LNCaP clone FGC (cell line): ENCODE measurements around the gene KRTAP9-6.
A peak's percentile ranks its signal among the peaks of the same experiment; 100 is the strongest.
"Not testable (repeated sequence)": the region's sequence is repeated elsewhere in the genome, so short reads cannot be mapped to it uniquely, and the experiment has no call there.

ENCODE experiments used
- DNase-seq: peaks from one replicate; pipeline ENCODE4 v3.0.0-alpha.2; 2011; ENCODE audit warnings: low read depth
- H3K4me3 ChIP-seq: 2 replicates; pipeline ENCODE4 v1.5.1; 2011; ENCODE audit warnings: mild to moderate bottlenecking, low read depth, low read length, control low read depth
- CTCF ChIP-seq: IDR thresholded peaks from 2 replicates; pipeline ENCODE4 v1.5.1; 2012; ENCODE audit warnings: mild to moderate bottlenecking; ENCODE audit not compliant: control insufficient read depth, insufficient read depth; ENCODE audit errors: extremely low read depth

KRTAP9-6 gene

GRCh38 chr17:41264599-41264998 is 579 bp upstream of the KRTAP9-6 start:
- H3K4me3 ChIP-seq, result no peak overlapping the region
- peak; percentile 21 for DNase-seq

GRCh38 chr17:41267711-41268110 is 2.5 kb downstream of the KRTAP9-6 start:
- DNase-seq, result no peak
- no peak for TF ChIP-seq CTCF
- no peak overlapping the region for H3K4me3 ChIP-seq

More at GRCh38 chr17:41264599-41264998, 579 bp upstream of the KRTAP9-6 start:
- no peak for TF ChIP-seq CTCF

GRCh38 chr17:41271323-41271722 is 6.1 kb downstream of the KRTAP9-6 start:
- not testable (repeated sequence) for H3K4me3 ChIP-seq, DNase-seq

GRCh38 chr17:41271858-41272257 is 6.7 kb downstream of the KRTAP9-6 start:
- TF ChIP-seq CTCF, result no peak
- DNase-seq, result no peak
- H3K4me3 ChIP-seq, result no peak overlapping the region

GRCh38 chr17:41275648-41276190 is 10.5 kb downstream of the KRTAP9-6 start, which contains the start of gene KRTAP9-7:
Gene KRTAP9-7, plus strand, starts transcription at chr17:41275698. Its CDS starts 0 bp downstream, at chr17:41275698.
- DNase-seq, H3K4me3 ChIP-seq: not testable (repeated sequence)

- no peak overlapping the region for H3K4me3 ChIP-seq
- DNase-seq, result no peak
- no peak for TF ChIP-seq CTCF
Observed at GRCh38 chr17:41278176-41278955, 13.2 kb downstream of the KRTAP9-6 start.

GRCh38 chr17:41284043-41284442 is 18.9 kb downstream of the KRTAP9-6 start:
- DNase-seq, result no peak
- H3K4me3 ChIP-seq, result no peak overlapping the region
- TF ChIP-seq CTCF, result no peak

GRCh38 chr17:41284546-41284945 is 19.4 kb downstream of the KRTAP9-6 start:
- no peak overlapping the region for H3K4me3 ChIP-seq
- DNase-seq, result no peak
- TF ChIP-seq CTCF, result no peak
